GM18870 (cell line): ENCODE measurements around the gene CMC2.
A peak's percentile ranks its signal among the peaks of the same experiment; 100 is the strongest.

Experiments
- ATAC-seq: cut with Tn5 transposase; IDR thresholded peaks from one replicate; pipeline ENCODE4 v1.9.1; 2021; ENCODE audit warnings: moderate library complexity; ENCODE audit not compliant: unreplicated experiment

CMC2 gene

GRCh38 chr16:81006813-81007695, at the start of gene CMC2, which contains the start of gene CENPN:
Gene CMC2 (minus strand): TSS chr16:81006885. CDS start chr16:80997394, 9,491 bp downstream.
Gene CENPN (plus strand): TSS chr16:81007214. CDS start chr16:81011940, 4,726 bp downstream.
- ATAC-seq: peak; percentile 90

- ATAC-seq: no peak
Observed at GRCh38 chr16:81053761-81054160, 47.1 kb upstream of the CMC2 start.

- ATAC-seq: no peak
Observed at GRCh38 chr16:81042821-81043220, 36.1 kb upstream of the CMC2 start.

- no peak for ATAC-seq
Observed at GRCh38 chr16:81041696-81042095, 35.0 kb upstream of the CMC2 start.

- no peak for ATAC-seq
Observed at GRCh38 chr16:81040842-81041241, 34.2 kb upstream of the CMC2 start.

GRCh38 chr16:81040131-81040530, 33.4 kb upstream of the CMC2 start:
- ATAC-seq: no peak

- ATAC-seq: no peak
Observed at GRCh38 chr16:81036751-81037350, 30.2 kb upstream of the CMC2 start.

GRCh38 chr16:81035975-81036750, 29.5 kb upstream of the CMC2 start:
- no peak for ATAC-seq

- ATAC-seq: no peak
Observed at GRCh38 chr16:81035398-81035974, 28.8 kb upstream of the CMC2 start, which contains the start of gene ATMIN. Gene ATMIN (plus strand): TSS chr16:81035842. CDS start chr16:81035871, 29 bp downstream.

- ATAC-seq: no peak
Observed at GRCh38 chr16:81029930-81030604, 23.4 kb upstream of the CMC2 start.

- ATAC-seq: no peak
Observed at GRCh38 chr16:81026429-81026828, 19.7 kb upstream of the CMC2 start.

GRCh38 chr16:81018496-81018895, 11.8 kb upstream of the CMC2 start:
- no peak for ATAC-seq

- no peak for ATAC-seq
Observed at GRCh38 chr16:81014672-81015071, 8.0 kb upstream of the CMC2 start.

GRCh38 chr16:81012974-81013373, 6.3 kb upstream of the CMC2 start:
- ATAC-seq: no peak

- no peak for ATAC-seq
Observed at GRCh38 chr16:81008505-81008789, 1.8 kb upstream of the CMC2 start.

- ATAC-seq: peak; percentile 9
Observed at GRCh38 chr16:81006211-81006812, 373 bp downstream of the CMC2 start.

- no peak for ATAC-seq
Observed at GRCh38 chr16:81005610-81006161, 999 bp downstream of the CMC2 start.

GRCh38 chr16:81004646-81005353, 1.9 kb downstream of the CMC2 start:
- no peak for ATAC-seq
